Psoas muscle (tissue), 8 donors: ENCODE data around the gene DNAH3. TPM values are rescaled to one million over a fixed set of nuclear protein-coding genes. Genes with fewer than 3 reads are reported as not detected.

Experiments used
- ATAC-seq, 4 donors: fragments of 200-7000 bp; cut with Tn5 transposase; one replicate each; pipeline ENCODE4 v1.9.1; 2020; ENCODE audit warnings: moderate library complexity in 3 of 4, mild to moderate bottlenecking in 2 of 4
- DNase-seq, 2 donors: peaks; one replicate each; pipeline ENCODE4 v3.0.0-alpha.2; 2020
- H3K27ac ChIP-seq: fragments of 200-600 bp; one replicate; pipeline ENCODE4 v1.8.0; 2022
- H3K27me3 ChIP-seq, 3 donors: fragments of 200-600 bp in 1 of 3; one replicate each; pipeline versions ENCODE4 v1.6.1 to v1.8.0; 2013 to 2022; ENCODE audit warnings: low read length in 2 of 3, mild to moderate bottlenecking in 2 of 3, moderate library complexity in 1 of 3; ENCODE audit not compliant: insufficient read depth in 3 of 3
- H3K36me3 ChIP-seq, 2 donors: fragments of 200-600 bp in 1 of 2; one replicate each; pipeline versions ENCODE4 v1.6.1 to v1.8.0; 2013 to 2022; ENCODE audit warnings: low read depth in 1 of 2, mild to moderate bottlenecking in 1 of 2, moderate library complexity in 1 of 2; ENCODE audit not compliant: insufficient read depth in 1 of 2
- H3K4me1 ChIP-seq: fragments of 200-600 bp; one replicate; pipeline ENCODE4 v1.8.0; 2022
- H3K4me3 ChIP-seq: fragments of 200-600 bp; one replicate; pipeline ENCODE4 v1.8.0; 2022; ENCODE audit warnings: mild to moderate bottlenecking
- H3K9me3 ChIP-seq: fragments of 200-600 bp; one replicate; pipeline ENCODE4 v1.8.0; 2022
- WGBS, 3 donors: extraction: QIAGEN DNeasy Blood & Tissue Kit; methylation state at CpG; one replicate each; pipeline versions ENCODE4 v1.1.6 to v1.1.7; 2013; 5-methylcytosine and 5-hydroxymethylcytosine counted together
- intact Hi-C, 2 donors: fragments of 100-400 bp; cut with DNase I; formaldehyde crosslinking; loops; one replicate each; pipeline versions ENCODE4 v1.11.0 to v1.14.2; 2022
- polyA plus RNA-seq, 3 donors: library from polyadenylated mRNA; stranded (reverse); fragments of 200-250 nt; gene quantifications; one replicate each; pipeline ENCODE4 v1.2.3, GENCODE V29; 2013
- total RNA-seq, 4 donors: library from RNA; stranded (reverse); fragmentation: NEBNext Ultra II Directional in 2 of 4; extraction: Animal tissue kit (Norgen Biotek cat#: 25700) in 2 of 4; gene quantifications; one replicate each; pipeline versions ENCODE4 v1.2.1 to v1.2.4, GENCODE V29; 2021 to 2023
- TF ChIP-seq, protein P1 (sequence below): fragments of 200-600 bp; IDR thresholded peaks from one replicate; pipeline ENCODE4 v1.8.0; 2022; ENCODE audit warnings: antibody characterized with exemption
- donor health status: healthy with polysubstance abuse.
- donor health status: DM: no; HTN: no; CAD: no; lungs with moderate emphysema.
- donor health status: Bipolar disorder and iron deficiency.
- donor health status: healthy.
- donor health status: DM: yes; HTN: yes; CAD: no.
- donor health status: DM: no; HTN: no; CAD: no.
- donor health status: DM: no; HTN: no; CAD: no.
- donor health status: DM: yes; HTN: yes; CAD: no.

DNAH3 gene
- total and polyA plus RNA-seq, 7 donors, result 0.01 to 2.1 (median 0.17) TPM; not detected in 1

- intact Hi-C loops, result loop anchor here in 1 of 2 donors (5.0 kb wide), 1 partner anchor 45 kb away; no protein-coding TSS in a partner anchor
- ATAC-seq (peak in 3 of 4 donors; percentile 27 to 46 (median 33)), DNase-seq (peak; percentile 56 to 73)
- Histone ChIP-seq H3K4me3 (no peak overlapping the region), H3K27ac (peak overlapping the region; percentile 7), H3K9me3 (no peaks in the 10 kb centered on the region), H3K27me3 (no peaks in the 10 kb centered on the region), H3K4me1 (peaks cover 22% of the 10 kb centered on the region), H3K36me3 (peaks cover 5 to 21% of the 10 kb centered on the region in 2 donors)
- TF ChIP-seq, protein P1, sequence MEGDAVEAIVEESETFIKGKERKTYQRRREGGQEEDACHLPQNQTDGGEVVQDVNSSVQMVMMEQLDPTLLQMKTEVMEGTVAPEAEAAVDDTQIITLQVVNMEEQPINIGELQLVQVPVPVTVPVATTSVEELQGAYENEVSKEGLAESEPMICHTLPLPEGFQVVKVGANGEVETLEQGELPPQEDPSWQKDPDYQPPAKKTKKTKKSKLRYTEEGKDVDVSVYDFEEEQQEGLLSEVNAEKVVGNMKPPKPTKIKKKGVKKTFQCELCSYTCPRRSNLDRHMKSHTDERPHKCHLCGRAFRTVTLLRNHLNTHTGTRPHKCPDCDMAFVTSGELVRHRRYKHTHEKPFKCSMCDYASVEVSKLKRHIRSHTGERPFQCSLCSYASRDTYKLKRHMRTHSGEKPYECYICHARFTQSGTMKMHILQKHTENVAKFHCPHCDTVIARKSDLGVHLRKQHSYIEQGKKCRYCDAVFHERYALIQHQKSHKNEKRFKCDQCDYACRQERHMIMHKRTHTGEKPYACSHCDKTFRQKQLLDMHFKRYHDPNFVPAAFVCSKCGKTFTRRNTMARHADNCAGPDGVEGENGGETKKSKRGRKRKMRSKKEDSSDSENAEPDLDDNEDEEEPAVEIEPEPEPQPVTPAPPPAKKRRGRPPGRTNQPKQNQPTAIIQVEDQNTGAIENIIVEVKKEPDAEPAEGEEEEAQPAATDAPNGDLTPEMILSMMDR, result no peak
- WGBS, 3 donors, result 65 to 77% (median 70%) methylated on average over 4 of the region's 4 CpGs
Observed at GRCh38 chr16:20897253-20897897, 253.3 kb downstream of the DNAH3 start.

- Histone ChIP-seq H3K4me3 (no peak overlapping the region), H3K36me3 (peaks cover 5 to 21% of the 10 kb centered on the region in 2 donors), H3K9me3 (no peaks in the 10 kb centered on the region), H3K27ac (no peak overlapping the region), H3K27me3 (no peaks in the 10 kb centered on the region), H3K4me1 (peaks cover 14% of the 10 kb centered on the region)
- DNase-seq, result no peak
- intact Hi-C loops, result no loop called here
- TF ChIP-seq, protein P1, result no peak
- ATAC-seq, result peak in 3 of 4 donors; percentile 56 to 86 (median 64)
- 65 to 73% (median 72%) methylated on average over 2 of the region's 2 CpGs for WGBS, 3 donors
Observed at GRCh38 chr16:20894388-20894787, 256.3 kb downstream of the DNAH3 start.

DNA sequence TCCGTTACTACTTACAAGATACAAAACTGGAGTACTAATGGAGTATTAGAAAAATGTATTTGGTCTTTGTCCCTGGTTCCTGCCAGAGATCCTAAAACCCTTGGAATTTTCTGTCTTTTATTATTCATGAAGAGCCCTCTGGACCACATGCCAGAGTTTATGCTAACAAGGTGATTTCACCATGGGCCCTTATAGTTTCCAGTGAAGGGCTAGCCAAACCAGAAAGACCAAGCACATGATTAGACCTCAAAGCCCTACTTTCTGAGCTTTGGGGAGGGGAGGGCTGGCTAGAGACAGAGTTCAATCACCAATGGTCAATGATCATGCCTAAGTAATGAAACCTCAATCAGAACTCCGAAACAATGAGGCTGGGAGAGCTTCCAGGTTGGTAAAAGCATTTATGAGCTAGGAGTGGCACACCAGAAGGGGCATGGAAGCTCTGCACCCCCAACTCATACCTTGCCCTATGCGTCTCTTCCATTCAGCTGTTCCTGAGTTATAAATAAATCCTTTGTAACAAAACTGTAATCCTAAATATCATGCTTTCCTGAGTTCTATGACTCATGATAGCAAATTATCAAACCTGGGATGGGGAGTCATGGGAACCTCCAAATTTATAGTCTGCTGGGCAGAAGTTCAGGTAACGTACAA is 260.9 kb downstream of the DNAH3 start:
- intact Hi-C loops, result no loop called here
- peaks cover 0 to 4% of the 10 kb centered on the region in 2 donors for H3K36me3 ChIP-seq

DNA sequence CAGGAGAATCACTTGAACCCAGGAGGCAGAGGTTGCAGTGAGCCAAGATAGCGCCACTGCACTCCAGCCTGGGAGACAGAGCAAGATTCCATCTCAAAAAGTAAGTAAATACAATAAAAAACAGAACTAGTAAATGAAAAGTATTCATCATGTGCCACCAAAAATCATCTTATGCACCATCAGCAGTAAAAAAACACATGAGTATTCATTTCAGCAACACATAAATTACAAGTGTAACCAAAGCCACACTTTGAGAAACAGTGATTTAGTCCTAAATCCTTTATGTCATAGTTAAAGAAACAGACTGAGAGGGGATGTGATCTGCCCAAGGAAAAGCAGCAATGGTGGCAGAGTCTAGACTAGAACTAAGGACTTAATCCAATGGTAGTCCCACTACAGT is 263.4 kb downstream of the DNAH3 start:
- no peaks in the 10 kb centered on the region for H3K36me3 ChIP-seq
- TF ChIP-seq, protein P1, result no peak
- no peak overlapping the region for H3K4me3 ChIP-seq
- H3K9me3 ChIP-seq, result no peaks in the 10 kb centered on the region
- H3K27me3 ChIP-seq, result no peaks in the 10 kb centered on the region
- peaks cover 12% of the 10 kb centered on the region for H3K4me1 ChIP-seq
- WGBS, 3 donors, result 88 to 100% (median 100%) methylated on average over 1 of the region's 1 CpG
- intact Hi-C loops, result no loop called here
- ATAC-seq, result no peak
- H3K27ac ChIP-seq, result no peak overlapping the region
- no peak for DNase-seq

More for the DNA sequence above, 260.9 kb downstream of the DNAH3 start:
- Histone ChIP-seq H3K27ac (no peak overlapping the region), H3K9me3 (no peaks in the 10 kb centered on the region), H3K4me3 (no peak overlapping the region), H3K4me1 (peaks cover 12% of the 10 kb centered on the region), H3K27me3 (no peaks in the 10 kb centered on the region)
- ATAC-seq (peak in 3 of 4 donors; percentile 28 to 65 (median 59)), DNase-seq (no peak)
- WGBS, 3 donors, result 75 to 80% (median 80%) methylated on average over 4 of the region's 4 CpGs
- TF ChIP-seq, protein P1, result no peak
